HepG2 (cell line): ENCODE results near the gene FRMD4A. TPM values are rescaled to one million over a fixed set of nuclear protein-coding genes. Genes with fewer than 3 reads are reported as not detected.

Source experiments
- ATAC-seq: fragments of 200-7000 bp; cut with Tn5 transposase; 3 replicates; pipeline ENCODE4 v1.9.1; 2020; ENCODE audit warnings: mild to moderate bottlenecking, moderate library complexity
- BruUV-seq: library from RNA; stranded (reverse); fragments of 400-500 nt; replicated peaks from 2 replicates; lab custom pipeline; 2021; lab: Mats Ljungman, UMichigan
- CTCF ChIA-PET: fragments of 300-600 bp; formaldehyde crosslinking; extraction: SDS; loops from one replicate; lab custom pipeline; 2021; ENCODE audit warnings: low total read pairs, inconsistent platforms, low intra/inter-chr PET ratio; lab: Yijun Ruan, JAX
- POLR2A ChIA-PET: fragments of 350-600 bp; sonication (Branson Sonifier 250); formaldehyde crosslinking; loops from one replicate; lab custom pipeline; 2020; ENCODE audit warnings: antibody characterized with exemption, inconsistent platforms; lab: Yijun Ruan, JAX
- DNase-seq: peaks from one replicate; pipeline ENCODE4 v3.0.0-alpha.2; 2015; ENCODE audit warnings: low spot score
- FAIRE-seq: peaks from 3 replicates; lab custom pipeline; 2011; peaks lifted over from hg19 to GRCh38; lab: Jason Lieb, UNC
- H2AFZ ChIP-seq: one replicate; pipeline ENCODE4 v1.6.1; 2011; ENCODE audit warnings: low read length, inconsistent platforms
- H3K27ac ChIP-seq: fragments of 300-600 bp; 3 replicates; pipeline ENCODE4 v1.8.0; 2011; ENCODE audit warnings: mixed run types, mild to moderate bottlenecking, mixed read lengths, low read length, inconsistent platforms; ENCODE audit not compliant: insufficient read depth; ENCODE audit errors: extremely low read length
- H3K27me3 ChIP-seq, 2 experiments: fragments of 200-600 bp in 1 of 2; 2 replicates in 1 of 2; 3 replicates in 1 of 2; pipeline versions ENCODE4 v1.6.0 to v1.8.0; 2011; ENCODE audit warnings: low read length in 2 of 2, mild to moderate bottlenecking in 2 of 2, moderate library complexity in 2 of 2, inconsistent platforms in 1 of 2; ENCODE audit not compliant: insufficient read depth in 2 of 2, control insufficient read depth in 1 of 2
- H3K36me3 ChIP-seq, 2 experiments: fragments of 200-600 bp in 1 of 2; replicated peaks in 1 of 2; 2 replicates in 1 of 2; 3 replicates in 1 of 2; pipeline versions ENCODE4 v1.5.1 to v1.8.0; 2011; ENCODE audit warnings: low read length in 2 of 2, inconsistent platforms in 1 of 2; ENCODE audit not compliant: insufficient read depth in 2 of 2, control insufficient read depth in 1 of 2
- H3K4me1 ChIP-seq: 2 replicates; pipeline ENCODE4 v1.5.1; 2012; ENCODE audit warnings: low read length, inconsistent platforms; ENCODE audit not compliant: insufficient read depth
- H3K4me2 ChIP-seq: 2 replicates; pipeline ENCODE4 v1.6.0; 2011; ENCODE audit warnings: low read depth, low read length, inconsistent platforms
- H3K4me3 ChIP-seq, 3 experiments: fragments of 200-600 bp in 1 of 3; sonication (generic), shearing (Covaris generic) in 1 of 3; replicated peaks in 1 of 3; 2 replicates each; pipeline ENCODE4 v1.5.1; 2011 to 2016; ENCODE audit warnings: low read length in 3 of 3, inconsistent platforms in 2 of 3, low read depth in 2 of 3, mild to moderate bottlenecking in 2 of 3, control low read depth in 1 of 3, mixed read lengths in 1 of 3; ENCODE audit not compliant: insufficient read depth in 1 of 3
- H3K79me2 ChIP-seq: one replicate; pipeline ENCODE4 v1.6.1; 2011; ENCODE audit warnings: low read length, inconsistent platforms; ENCODE audit not compliant: insufficient read depth
- H3K9ac ChIP-seq: 2 replicates; pipeline ENCODE4 v1.6.0; 2011; ENCODE audit warnings: mild to moderate bottlenecking, low read depth, low read length, inconsistent platforms; ENCODE audit not compliant: insufficient read depth
- H3K9me3 ChIP-seq: 2 replicates; pipeline ENCODE4 v1.5.1; 2012; ENCODE audit warnings: mild to moderate bottlenecking, low read length
- H4K20me1 ChIP-seq: 2 replicates; pipeline ENCODE4 v1.6.0; 2011; ENCODE audit warnings: inconsistent platforms, mild to moderate bottlenecking, low read length, moderate library complexity; ENCODE audit not compliant: insufficient read depth
- ARID2 ChIP-seq: sonication (generic); formaldehyde crosslinking; IDR thresholded peaks from 2 replicates; pipeline ENCODE4 v1.8.1; 2022; ENCODE audit warnings: mild to moderate bottlenecking, missing genetic modification reagents, borderline replicate concordance
- BRCA1 ChIP-seq: sonication (generic); formaldehyde crosslinking; IDR thresholded peaks from 2 replicates; pipeline ENCODE4 v1.4.0; 2020; ENCODE audit warnings: missing genetic modification reagents
- CREB1 ChIP-seq, 2 experiments: fragments of 450-650 bp in 1 of 2; IDR thresholded peaks; 2 replicates each; pipeline ENCODE4 v1.6.1; 2016 to 2017; ENCODE audit warnings: control low read depth in 1 of 2, mild to moderate bottlenecking in 1 of 2, missing compliant biosample characterization in 1 of 2, missing genetic modification characterization in 1 of 2
- ETV5 ChIP-seq: IDR thresholded peaks from 2 replicates; pipeline ENCODE4 v1.6.1; 2018; ENCODE audit warnings: missing biosample characterization, missing genetic modification reagents, inconsistent platforms, borderline replicate concordance
- SMAD1 ChIP-seq: sonication (generic); formaldehyde crosslinking; IDR thresholded peaks from 2 replicates; pipeline ENCODE4 v1.4.0; 2020; ENCODE audit warnings: missing genetic modification reagents, low read depth, mild to moderate bottlenecking, borderline replicate concordance
- SNAI1 ChIP-seq: sonication (generic); formaldehyde crosslinking; IDR thresholded peaks from 2 replicates; pipeline ENCODE4 v1.5.0; 2020; ENCODE audit warnings: mild to moderate bottlenecking, missing genetic modification reagents, borderline replicate concordance
- STAG1 ChIP-seq: sonication (generic); formaldehyde crosslinking; IDR thresholded peaks from 2 replicates; pipeline ENCODE4 v1.4.0; 2020; ENCODE audit warnings: missing genetic modification reagents
- YEATS2 ChIP-seq: sonication (generic); formaldehyde crosslinking; IDR thresholded peaks from 2 replicates; pipeline ENCODE4 v1.4.0; 2020; ENCODE audit warnings: missing genetic modification reagents, borderline replicate concordance
- ZNF235 ChIP-seq: sonication (generic); formaldehyde crosslinking; IDR thresholded peaks from 2 replicates; pipeline ENCODE4 v1.8.1; 2023; ENCODE audit warnings: mild to moderate bottlenecking, missing genetic modification reagents, borderline replicate concordance
- ZNF256 ChIP-seq: sonication (generic); formaldehyde crosslinking; conservative IDR thresholded peaks from 2 replicates; pipeline ENCODE4 v1.4.0; 2020; ENCODE audit warnings: missing genetic modification reagents
- ZNF432 ChIP-seq: sonication (generic); formaldehyde crosslinking; IDR thresholded peaks from 2 replicates; pipeline ENCODE4 v1.5.0; 2020; ENCODE audit warnings: missing genetic modification reagents, mild to moderate bottlenecking, borderline replicate concordance
- ZNF607 ChIP-seq: sonication (generic); formaldehyde crosslinking; IDR thresholded peaks from 2 replicates; pipeline ENCODE4 v1.5.1; 2020; ENCODE audit warnings: missing genetic modification reagents, mild to moderate bottlenecking, borderline replicate concordance
- ZSCAN31 ChIP-seq: sonication (generic); formaldehyde crosslinking; IDR thresholded peaks from 2 replicates; pipeline ENCODE4 v1.5.0; 2020; ENCODE audit warnings: low read depth, mild to moderate bottlenecking, missing genetic modification reagents
- WGBS: methylation state at CpG from one replicate; pipeline ENCODE4 v1.1.6; 2017; ENCODE audit warnings: low lambda C conversion rate; 5-methylcytosine and 5-hydroxymethylcytosine counted together
- in situ Hi-C: cut with HindIII; loops from 2 replicates; pipeline ENCODE4 v1.10.0; 2017; ENCODE audit warnings: low pct_unique_long_range_greater_than_20kb; ENCODE audit not compliant: extremely low pct_ligation_motif_present
- intact Hi-C: fragments of 100-400 bp; cut with micrococcal nuclease; formaldehyde crosslinking; loops from one replicate; pipeline ENCODE4 v1.10.0; 2022; ENCODE audit not compliant: unreplicated experiment
- polyA plus RNA-seq, 8 experiments: library from polyadenylated mRNA; depleted of rRNA in 3 of 8; stranded (reverse) in 7 of 8; unstranded in 1 of 8; fragments of >200 nt; fragmentation: Illumina TruSeq in 4 of 8; extraction: Trizol in 4 of 8; gene quantifications; 2 replicates each; pipeline versions ENCODE4 v1.2.1 to v1.2.3, GENCODE V29; 2011 to 2016; ENCODE audit warnings: low read depth in 4 of 8, missing spikeins in 1 of 8, mixed read lengths in 1 of 8; ENCODE audit not compliant: insufficient read depth in 1 of 8
- total RNA-seq, 5 experiments: library from RNA; depleted of rRNA; stranded (reverse); fragments of >200 nt; fragmentation: Illumina TruSeq; extraction: Trizol; gene quantifications; 2 replicates each; pipeline ENCODE4 v1.2.3, GENCODE V29; 2016; ENCODE audit warnings: low read depth in 1 of 5
- TF ChIP-seq, protein P1 (sequence below): sonication (generic); formaldehyde crosslinking; IDR thresholded peaks from 2 replicates; pipeline ENCODE4 v1.8.0; 2022; ENCODE audit warnings: missing genetic modification reagents, mild to moderate bottlenecking, moderate library complexity, borderline replicate concordance
- TF ChIP-seq, protein P2 (sequence below): sonication (generic); formaldehyde crosslinking; IDR thresholded peaks from 2 replicates; pipeline ENCODE4 v1.4.0; 2020; ENCODE audit warnings: missing genetic modification reagents
- TF ChIP-seq, protein P3 (sequence below): sonication (generic); formaldehyde crosslinking; IDR thresholded peaks from 2 replicates; pipeline ENCODE4 v1.4.0; 2020; ENCODE audit warnings: mild to moderate bottlenecking, missing genetic modification reagents
- TF ChIP-seq, protein P4 (sequence below): sonication (generic); formaldehyde crosslinking; IDR thresholded peaks from 2 replicates; pipeline ENCODE4 v1.9.0; 2021; ENCODE audit warnings: missing genetic modification reagents, borderline replicate concordance

FRMD4A gene
- total and polyA plus RNA-seq, 2 of the 13 experiments (the other 11 are each of a cell fraction or from before 2014, with no cell fraction given), result 0.09 to 0.26 TPM

DNA sequence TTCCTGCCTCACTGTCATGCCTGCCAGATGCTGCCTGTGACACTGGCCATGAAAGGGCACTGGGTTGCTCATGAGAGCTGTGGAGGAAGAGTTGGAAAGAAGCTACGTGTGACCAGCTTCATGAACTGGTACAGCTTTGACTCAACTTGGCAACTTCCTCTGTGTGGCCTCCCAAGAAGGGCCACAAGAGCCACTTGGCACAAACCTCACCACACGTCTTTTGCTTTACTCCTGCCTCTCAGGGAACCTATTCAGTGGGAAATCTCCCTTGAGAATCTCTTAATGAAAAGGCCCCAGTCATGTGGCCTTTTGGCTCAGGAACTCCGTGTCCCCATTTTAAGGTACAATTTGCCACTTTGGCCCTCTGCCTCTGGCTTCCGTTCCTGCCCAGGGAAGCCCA, 54.5 kb downstream of the FRMD4A start (continued):
- TF ChIP-seq STAG1 (CRISPR knock-in tag) (no peak), BRCA1 (CRISPR knock-in tag) (no peak), ZNF432 (CRISPR knock-in tag) (no peak), ZNF235 (CRISPR knock-in tag) (no peak), ZNF256 (no peak), ETV5 (CRISPR knock-in tag) (no peak), ARID2 (CRISPR knock-in tag) (no peak), SMAD1 (no peak), ZNF607 (CRISPR knock-in tag) (no peak)
- TF ChIP-seq, protein P1, sequence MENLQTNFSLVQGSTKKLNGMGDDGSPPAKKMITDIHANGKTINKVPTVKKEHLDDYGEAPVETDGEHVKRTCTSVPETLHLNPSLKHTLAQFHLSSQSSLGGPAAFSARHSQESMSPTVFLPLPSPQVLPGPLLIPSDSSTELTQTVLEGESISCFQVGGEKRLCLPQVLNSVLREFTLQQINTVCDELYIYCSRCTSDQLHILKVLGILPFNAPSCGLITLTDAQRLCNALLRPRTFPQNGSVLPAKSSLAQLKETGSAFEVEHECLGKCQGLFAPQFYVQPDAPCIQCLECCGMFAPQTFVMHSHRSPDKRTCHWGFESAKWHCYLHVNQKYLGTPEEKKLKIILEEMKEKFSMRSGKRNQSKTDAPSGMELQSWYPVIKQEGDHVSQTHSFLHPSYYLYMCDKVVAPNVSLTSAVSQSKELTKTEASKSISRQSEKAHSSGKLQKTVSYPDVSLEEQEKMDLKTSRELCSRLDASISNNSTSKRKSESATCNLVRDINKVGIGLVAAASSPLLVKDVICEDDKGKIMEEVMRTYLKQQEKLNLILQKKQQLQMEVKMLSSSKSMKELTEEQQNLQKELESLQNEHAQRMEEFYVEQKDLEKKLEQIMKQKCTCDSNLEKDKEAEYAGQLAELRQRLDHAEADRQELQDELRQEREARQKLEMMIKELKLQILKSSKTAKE (CRISPR knock-in tag), result no peak

DNA sequence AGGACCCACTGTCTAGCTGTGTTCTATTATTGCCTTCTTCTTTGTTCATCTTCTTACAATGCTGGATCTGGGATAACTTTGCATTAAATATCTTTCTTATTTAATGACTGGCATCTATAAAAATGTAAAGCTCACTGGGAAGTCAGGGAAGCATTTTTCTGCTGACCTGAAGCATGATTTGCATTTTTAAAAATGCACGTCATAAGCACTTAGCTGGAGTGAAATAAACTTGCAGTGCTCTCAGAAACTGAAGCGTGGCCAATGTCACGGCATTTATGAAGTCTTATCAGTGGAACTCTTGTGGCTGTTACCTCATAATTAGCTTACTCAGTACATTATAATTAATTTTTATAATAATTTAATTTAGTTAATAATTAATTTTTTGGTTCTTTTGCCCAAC, 59.1 kb downstream of the FRMD4A start:
- CTCF ChIA-PET, result no interaction called here
- TF ChIP-seq, protein P2, sequence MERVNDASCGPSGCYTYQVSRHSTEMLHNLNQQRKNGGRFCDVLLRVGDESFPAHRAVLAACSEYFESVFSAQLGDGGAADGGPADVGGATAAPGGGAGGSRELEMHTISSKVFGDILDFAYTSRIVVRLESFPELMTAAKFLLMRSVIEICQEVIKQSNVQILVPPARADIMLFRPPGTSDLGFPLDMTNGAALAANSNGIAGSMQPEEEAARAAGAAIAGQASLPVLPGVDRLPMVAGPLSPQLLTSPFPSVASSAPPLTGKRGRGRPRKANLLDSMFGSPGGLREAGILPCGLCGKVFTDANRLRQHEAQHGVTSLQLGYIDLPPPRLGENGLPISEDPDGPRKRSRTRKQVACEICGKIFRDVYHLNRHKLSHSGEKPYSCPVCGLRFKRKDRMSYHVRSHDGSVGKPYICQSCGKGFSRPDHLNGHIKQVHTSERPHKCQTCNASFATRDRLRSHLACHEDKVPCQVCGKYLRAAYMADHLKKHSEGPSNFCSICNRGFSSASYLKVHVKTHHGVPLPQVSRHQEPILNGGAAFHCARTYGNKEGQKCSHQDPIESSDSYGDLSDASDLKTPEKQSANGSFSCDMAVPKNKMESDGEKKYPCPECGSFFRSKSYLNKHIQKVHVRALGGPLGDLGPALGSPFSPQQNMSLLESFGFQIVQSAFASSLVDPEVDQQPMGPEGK (CRISPR knock-in tag), result no peak
- TF ChIP-seq, protein P3, sequence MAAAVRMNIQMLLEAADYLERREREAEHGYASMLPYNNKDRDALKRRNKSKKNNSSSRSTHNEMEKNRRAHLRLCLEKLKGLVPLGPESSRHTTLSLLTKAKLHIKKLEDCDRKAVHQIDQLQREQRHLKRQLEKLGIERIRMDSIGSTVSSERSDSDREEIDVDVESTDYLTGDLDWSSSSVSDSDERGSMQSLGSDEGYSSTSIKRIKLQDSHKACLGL, result no peak
- TF ChIP-seq, protein P4, sequence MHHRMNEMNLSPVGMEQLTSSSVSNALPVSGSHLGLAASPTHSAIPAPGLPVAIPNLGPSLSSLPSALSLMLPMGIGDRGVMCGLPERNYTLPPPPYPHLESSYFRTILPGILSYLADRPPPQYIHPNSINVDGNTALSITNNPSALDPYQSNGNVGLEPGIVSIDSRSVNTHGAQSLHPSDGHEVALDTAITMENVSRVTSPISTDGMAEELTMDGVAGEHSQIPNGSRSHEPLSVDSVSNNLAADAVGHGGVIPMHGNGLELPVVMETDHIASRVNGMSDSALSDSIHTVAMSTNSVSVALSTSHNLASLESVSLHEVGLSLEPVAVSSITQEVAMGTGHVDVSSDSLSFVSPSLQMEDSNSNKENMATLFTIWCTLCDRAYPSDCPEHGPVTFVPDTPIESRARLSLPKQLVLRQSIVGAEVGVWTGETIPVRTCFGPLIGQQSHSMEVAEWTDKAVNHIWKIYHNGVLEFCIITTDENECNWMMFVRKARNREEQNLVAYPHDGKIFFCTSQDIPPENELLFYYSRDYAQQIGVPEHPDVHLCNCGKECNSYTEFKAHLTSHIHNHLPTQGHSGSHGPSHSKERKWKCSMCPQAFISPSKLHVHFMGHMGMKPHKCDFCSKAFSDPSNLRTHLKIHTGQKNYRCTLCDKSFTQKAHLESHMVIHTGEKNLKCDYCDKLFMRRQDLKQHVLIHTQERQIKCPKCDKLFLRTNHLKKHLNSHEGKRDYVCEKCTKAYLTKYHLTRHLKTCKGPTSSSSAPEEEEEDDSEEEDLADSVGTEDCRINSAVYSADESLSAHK, result no peak
- TF ChIP-seq ZSCAN31 (CRISPR knock-in tag) (no peak), YEATS2 (CRISPR knock-in tag) (no peak), SNAI1 (CRISPR knock-in tag) (no peak), CREB1 (IDR thresholded peaks at IDR 0.05) (no peak), CREB1 (CRISPR knock-in tag; IDR thresholded peaks at IDR 0.05) (no peak)

More for the DNA sequence above, 59.1 kb downstream of the FRMD4A start:
- ATAC-seq (no peak), FAIRE-seq (no peak), DNase-seq (no peak)
- no peak overlapping the region for H3K4me3 ChIP-seq
- peaks cover 0 to 13% of the 10 kb centered on the region in 2 experiments; a peak in 1 of 5 replicates for H3K27me3 ChIP-seq
- no peak overlapping the region for H2AFZ ChIP-seq
- WGBS, result 31% methylated on average over 3 of the region's 3 CpGs
- no peaks in the 10 kb centered on the region for H3K9me3 ChIP-seq
- H3K79me2 ChIP-seq, result no peaks in the 10 kb centered on the region
- no peaks in the 10 kb centered on the region for H4K20me1 ChIP-seq
- no peak overlapping the region for H3K27ac ChIP-seq
- H3K9ac ChIP-seq, result no peak overlapping the region
- no peaks in the 10 kb centered on the region for H3K36me3 ChIP-seq
- H3K4me1 ChIP-seq, result no peaks in the 10 kb centered on the region
- H3K4me2 ChIP-seq, result no peak overlapping the region
- in situ Hi-C loops, result no loop called here
- intact Hi-C loops, result no loop called here
- POLR2A ChIA-PET, result no interaction called here
- no TSS peak for BruUV-seq
